Measurements from ENCODE around the gene ZDHHC11B.
"Not testable (repeated sequence)": the region's sequence is repeated elsewhere in the genome, so short reads cannot be mapped to it uniquely, and the experiment has no call there.

- TF ChIP-seq CTCF, POLR2A (IDR thresholded peaks at IDR 0.05): not testable (repeated sequence)
Measured at GRCh38 chr5:686172-686523, 98.4 kb downstream of the ZDHHC11B start.

All from tibial nerve (tissue), 3 donors.